A549 (cell line): ENCODE measurements around the gene BTC. TPM values are rescaled to one million over a fixed set of nuclear protein-coding genes. Genes with fewer than 3 reads are reported as not detected.

Experiments
- ATAC-seq, 2 experiments: fragments of 200-7000 bp in 1 of 2; fragments of >200 bp in 1 of 2; cut with Nextera tagmentation in 1 of 2; cut with Tn5 transposase in 1 of 2; 3 replicates each; pipeline versions ENCODE4 v1.8.0 to v1.9.1; 2018 to 2020; ENCODE audit warnings: mild to moderate bottlenecking in 1 of 2, moderate library complexity in 1 of 2
- CTCF ChIA-PET: fragments of 300-600 bp; sonication (Branson Sonifier 250); formaldehyde crosslinking; extraction: SDS; loops from one replicate; lab custom pipeline; 2021; ENCODE audit warnings: antibody characterized with exemption, inconsistent platforms; lab: Yijun Ruan, JAX
- POLR2A ChIA-PET: fragments of 350-600 bp; formaldehyde crosslinking; extraction: SDS; loops from one replicate; lab custom pipeline; 2021; ENCODE audit warnings: antibody characterized with exemption, inconsistent platforms; lab: Yijun Ruan, JAX
- DNase-seq, 2 experiments: peaks; one replicate each; pipeline versions ENCODE4 v3.0.0 to v3.0.0-alpha.2; 2011 to 2016; ENCODE audit warnings: low read depth in 1 of 2, low spot score in 1 of 2
- FAIRE-seq: peaks from 2 replicates; lab custom pipeline; 2011; peaks lifted over from hg19 to GRCh38; lab: Jason Lieb, UNC
- H3K27ac ChIP-seq, 2 experiments: fragments of >200 bp; sonication (Bioruptor Twin); formaldehyde crosslinking; 3 replicates each; pipeline ENCODE4 v1.5.1; 2016 to 2017
- H3K4me1 ChIP-seq: fragments of >200 bp; sonication (Bioruptor Twin); formaldehyde crosslinking; 3 replicates; pipeline ENCODE4 v1.6.1; 2016
- H3K4me2 ChIP-seq: fragments of >200 bp; sonication (Bioruptor Twin); formaldehyde crosslinking; 3 replicates; pipeline ENCODE4 v1.6.1; 2016
- H3K4me3 ChIP-seq: fragments of >200 bp; sonication (Bioruptor Twin); formaldehyde crosslinking; 3 replicates; pipeline ENCODE4 v1.5.1; 2016
- H3K9me3 ChIP-seq: fragments of >200 bp; sonication (Bioruptor Twin); formaldehyde crosslinking; 3 replicates; pipeline ENCODE4 v1.6.1; 2016
- CBX2 ChIP-seq: fragments of 200-600 bp; sonication (generic); IDR thresholded peaks from 2 replicates; pipeline ENCODE4 v1.6.1; 2016; ENCODE audit warnings: low read depth, mild to moderate bottlenecking, borderline replicate concordance
- CHD2 ChIP-seq: fragments of 150-350 bp; IDR thresholded peaks from 2 replicates; pipeline ENCODE4 v1.6.1; 2014; ENCODE audit warnings: low read length; ENCODE audit not compliant: partially characterized antibody
- CHD4 ChIP-seq: fragments of 200-600 bp; sonication (generic); IDR thresholded peaks from 2 replicates; pipeline ENCODE4 v1.6.1; 2016; ENCODE audit warnings: antibody characterized with exemption, mild to moderate bottlenecking, borderline replicate concordance
- CTCF ChIP-seq: fragments of >200 bp; sonication (Bioruptor Twin); formaldehyde crosslinking; IDR thresholded peaks from 3 replicates; pipeline ENCODE4 v1.5.1; 2016
- EP300 ChIP-seq, 2 experiments: fragments of >200 bp; sonication (Bioruptor Twin); formaldehyde crosslinking; IDR thresholded peaks; 2 replicates in 1 of 2; 3 replicates in 1 of 2; pipeline ENCODE4 v1.6.1; 2016 to 2017
- FOXS1 ChIP-seq: fragments of 250-450 bp; sonication (Bioruptor Pico); IDR thresholded peaks from 2 replicates; pipeline ENCODE4 v1.5.0; 2020; ENCODE audit warnings: mild to moderate bottlenecking, moderate library complexity
- HES2 ChIP-seq: fragments of >200 bp; sonication (Bioruptor Twin); formaldehyde crosslinking; IDR thresholded peaks from 2 replicates; pipeline ENCODE4 v1.6.1; 2016
- HEYL ChIP-seq: fragments of 250-450 bp; sonication (Bioruptor Pico); IDR thresholded peaks from 2 replicates; pipeline ENCODE4 v1.8.0; 2021; ENCODE audit warnings: mild to moderate bottlenecking, moderate library complexity
- HMGXB4 ChIP-seq: fragments of 250-450 bp; sonication (Bioruptor Pico); IDR thresholded peaks from 2 replicates; pipeline ENCODE4 v1.5.0; 2021; ENCODE audit warnings: mild to moderate bottlenecking, moderate library complexity, borderline replicate concordance
- HOXB13 ChIP-seq: fragments of 250-450 bp; sonication (Bioruptor Pico); IDR thresholded peaks from 2 replicates; pipeline ENCODE4 v1.5.0; 2020; ENCODE audit warnings: low read depth, mild to moderate bottlenecking, moderate library complexity
- HOXB5 ChIP-seq: fragments of 250-450 bp; sonication (Bioruptor Pico); IDR thresholded peaks from 2 replicates; pipeline ENCODE4 v1.5.0; 2020; ENCODE audit warnings: mild to moderate bottlenecking, moderate library complexity
- KDM5A ChIP-seq: fragments of 200-600 bp; sonication (generic); IDR thresholded peaks from 2 replicates; pipeline ENCODE4 v1.6.1; 2016; ENCODE audit warnings: antibody characterized with exemption, mild to moderate bottlenecking
- MAFK ChIP-seq: fragments of 450-650 bp; IDR thresholded peaks from 2 replicates; pipeline ENCODE4 v1.6.1; 2014; ENCODE audit not compliant: partially characterized antibody
- MAX ChIP-seq: IDR thresholded peaks from 2 replicates; pipeline ENCODE4 v1.6.1; 2012
- MYC ChIP-seq: IDR thresholded peaks from 2 replicates; pipeline ENCODE4 v1.6.1; 2012; ENCODE audit warnings: mild to moderate bottlenecking, inconsistent platforms, low read length, improper control_type of control experiment, borderline replicate concordance
- NFE2L2 ChIP-seq: fragments of 150-350 bp; conservative IDR thresholded peaks from 2 replicates; pipeline ENCODE4 v1.6.1; 2014; ENCODE audit warnings: low read length
- NPAS2 ChIP-seq: fragments of 250-450 bp; sonication (Bioruptor Pico); IDR thresholded peaks from 2 replicates; pipeline ENCODE4 v1.8.0; 2022; ENCODE audit warnings: mild to moderate bottlenecking, moderate library complexity, borderline replicate concordance
- NR3C1 ChIP-seq: fragments of >200 bp; sonication (Bioruptor Twin); formaldehyde crosslinking; IDR thresholded peaks from 3 replicates; pipeline ENCODE4 v1.6.1; 2017
- PBX3 ChIP-seq: IDR thresholded peaks from 2 replicates; pipeline ENCODE4 v1.6.1; 2012
- RARB ChIP-seq: fragments of 250-450 bp; sonication (Bioruptor Pico); IDR thresholded peaks from 2 replicates; pipeline ENCODE4 v1.8.0; 2021; ENCODE audit warnings: mild to moderate bottlenecking, moderate library complexity
- REST ChIP-seq: fragments of 200-600 bp; sonication (generic); IDR thresholded peaks from 2 replicates; pipeline ENCODE4 v1.6.1; 2016; ENCODE audit warnings: antibody characterized with exemption, mild to moderate bottlenecking, moderate library complexity
- RFX5 ChIP-seq: fragments of 450-650 bp; IDR thresholded peaks from 2 replicates; pipeline ENCODE4 v1.7.1; 2014; ENCODE audit warnings: antibody characterized with exemption, mild to moderate bottlenecking, moderate library complexity
- SMC3 ChIP-seq: fragments of >200 bp; sonication (Bioruptor Twin); formaldehyde crosslinking; IDR thresholded peaks from 3 replicates; pipeline ENCODE4 v1.6.1; 2018; ENCODE audit warnings: inconsistent platforms
- TP53 ChIP-seq: fragments of 250-450 bp; sonication (Bioruptor Pico); IDR thresholded peaks from 2 replicates; pipeline ENCODE4 v1.5.0; 2021; ENCODE audit warnings: mild to moderate bottlenecking, moderate library complexity
- WGBS: methylation state at CpG from one replicate; pipeline ENCODE4 v1.1.6; 2017; ENCODE audit errors: missing lambda C conversion rate; 5-methylcytosine and 5-hydroxymethylcytosine counted together
- polyA plus RNA-seq, 4 experiments: library from polyadenylated mRNA; depleted of rRNA in 3 of 4; stranded (reverse); fragments of >200 nt; fragmentation: RNase III in 1 of 4; extraction: RNeasy Plus Mini Kit Qiagen cat#74134 plus additional on column Dnase treatment in 1 of 4; gene quantifications; 2 replicates in 3 of 4; 3 replicates in 1 of 4; pipeline ENCODE4 v1.2.3, GENCODE V29; 2011 to 2017

The BTC gene
- polyA plus RNA-seq, 2 of the 4 experiments (the other 2 are of a cell fraction), result 1.6 to 6.0 TPM

GRCh38 chr4:74724979-74725378 is 69.3 kb downstream of the BTC start (continued):
- TF ChIP-seq CTCF (no peak), SMC3 (no peak), EP300 (IDR thresholded peaks at IDR 0.05) (no peak), NFE2L2 (no peak), CHD4 (no peak), NPAS2 (no peak), HOXB13 (CRISPR knock-in tag) (no peak), PBX3 (no peak)

GRCh38 chr4:74716436-74716765 is 77.9 kb downstream of the BTC start:
- WGBS, result 50% methylated on average over 1 of the region's 1 CpG
- ChIA-PET POLR2A (no interaction called here), CTCF (no interaction called here)
- no peak for FAIRE-seq
- no peak for ATAC-seq
- Histone ChIP-seq H3K27ac (no peak overlapping the region), H3K9me3 (peaks cover 6% of the 10 kb centered on the region; the same call in 2 of the 3 replicates), H3K4me2 (no peak overlapping the region), H3K4me1 (no peaks in the 10 kb centered on the region), H3K4me3 (no peak overlapping the region)
- DNase-seq, result no peak
- no peak for TF ChIP-seq HEYL
- TF ChIP-seq CHD2, result no peak
- TF ChIP-seq FOXS1 (CRISPR knock-in tag), result no peak
- no peak for TF ChIP-seq MYC
- TF ChIP-seq RARB (CRISPR knock-in tag), result no peak
- no peak for TF ChIP-seq NR3C1
- no peak for TF ChIP-seq HMGXB4 (CRISPR knock-in tag)
- no peak for TF ChIP-seq HES2

- Histone ChIP-seq H3K27ac (no peak overlapping the region), H3K4me3 (no peak overlapping the region)
- ATAC-seq, result no peak
- TF ChIP-seq KDM5A (no peak), MAFK (no peak), REST (no peak), MAX (no peak), HOXB5 (CRISPR knock-in tag) (no peak), MYC (no peak), TP53 (no peak), HMGXB4 (CRISPR knock-in tag) (no peak), RFX5 (no peak), HES2 (no peak), NPAS2 (no peak), CBX2 (no peak)
Observed at GRCh38 chr4:74715706-74716435, 78.5 kb downstream of the BTC start.

More at GRCh38 chr4:74715706-74716435, 78.5 kb downstream of the BTC start:
- 42% methylated on average over 5 of the region's 5 CpGs for WGBS
- POLR2A ChIA-PET, result no interaction called here
- FAIRE-seq, result no peak
- peaks cover 6% of the 10 kb centered on the region; the same call in 2 of the 3 replicates for H3K9me3 ChIP-seq
- H3K4me2 ChIP-seq, result no peak overlapping the region
- DNase-seq, result no peak
- no peaks in the 10 kb centered on the region for H3K4me1 ChIP-seq
- CTCF ChIA-PET, result no interaction called here
